ENCODE results near the gene EDC3. TPM values are rescaled to one million over a fixed set of nuclear protein-coding genes. Genes with fewer than 3 reads are reported as not detected.
A peak's percentile ranks its signal among the peaks of the same experiment; 100 is the strongest.

Gene EDC3
- total and polyA plus RNA-seq, 12 donors = 3.9 to 25.3 (median 16.1) TPM

DNA sequence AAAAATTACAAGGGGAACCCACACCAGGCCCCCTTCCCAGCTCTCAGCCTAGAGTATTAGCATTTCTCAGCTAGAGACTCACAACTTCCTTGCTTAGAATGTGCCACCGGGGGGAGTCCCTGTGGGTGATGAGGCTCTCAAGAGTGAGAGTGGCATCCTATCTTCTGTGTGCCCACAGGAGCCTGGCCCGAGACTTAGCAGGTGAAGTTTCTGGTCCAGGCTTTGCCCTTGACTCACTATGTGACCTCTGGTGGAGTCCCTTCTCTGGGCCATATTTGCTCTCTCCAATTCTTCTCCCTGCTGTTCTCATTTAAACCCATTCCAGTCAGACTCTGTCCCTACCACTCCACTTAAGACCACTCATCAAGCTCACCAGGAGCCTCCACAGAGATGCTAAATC lies 62.0 kb downstream of the EDC3 start:
- H3K4me3 ChIP-seq = no peak overlapping the region
- H3K9me3 ChIP-seq (replicated peaks in 1 of 3) = no peaks in the 10 kb centered on the region
- WGBS, 4 donors = 59 to 75% (median 68%) methylated on average over 2 of the region's 2 CpGs
- TF ChIP-seq, protein P1, sequence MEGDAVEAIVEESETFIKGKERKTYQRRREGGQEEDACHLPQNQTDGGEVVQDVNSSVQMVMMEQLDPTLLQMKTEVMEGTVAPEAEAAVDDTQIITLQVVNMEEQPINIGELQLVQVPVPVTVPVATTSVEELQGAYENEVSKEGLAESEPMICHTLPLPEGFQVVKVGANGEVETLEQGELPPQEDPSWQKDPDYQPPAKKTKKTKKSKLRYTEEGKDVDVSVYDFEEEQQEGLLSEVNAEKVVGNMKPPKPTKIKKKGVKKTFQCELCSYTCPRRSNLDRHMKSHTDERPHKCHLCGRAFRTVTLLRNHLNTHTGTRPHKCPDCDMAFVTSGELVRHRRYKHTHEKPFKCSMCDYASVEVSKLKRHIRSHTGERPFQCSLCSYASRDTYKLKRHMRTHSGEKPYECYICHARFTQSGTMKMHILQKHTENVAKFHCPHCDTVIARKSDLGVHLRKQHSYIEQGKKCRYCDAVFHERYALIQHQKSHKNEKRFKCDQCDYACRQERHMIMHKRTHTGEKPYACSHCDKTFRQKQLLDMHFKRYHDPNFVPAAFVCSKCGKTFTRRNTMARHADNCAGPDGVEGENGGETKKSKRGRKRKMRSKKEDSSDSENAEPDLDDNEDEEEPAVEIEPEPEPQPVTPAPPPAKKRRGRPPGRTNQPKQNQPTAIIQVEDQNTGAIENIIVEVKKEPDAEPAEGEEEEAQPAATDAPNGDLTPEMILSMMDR (IDR thresholded peaks at IDR 0.05) = no peak
- TF ChIP-seq POLR2A (IDR thresholded peaks at IDR 0.05) = no peak
- no peaks in the 10 kb centered on the region for H3K27me3 ChIP-seq
- H3K36me3 ChIP-seq (replicated peaks in 1 of 2) = peaks cover 0 to 90% of the 10 kb centered on the region in 2 donors
- no peaks in the 10 kb centered on the region for H3K4me1 ChIP-seq (replicated peaks in 1 of 2)
- no peak for DNase-seq
- intact Hi-C loops (cut with DNase I) = loop anchor here (2.0 to 10.0 kb wide), 4 partner anchors 134 to 321 kb away; partner anchors contain the start of gene RPP25 (in 1 of the 2)
- H3K27ac ChIP-seq = no peak overlapping the region

DNA sequence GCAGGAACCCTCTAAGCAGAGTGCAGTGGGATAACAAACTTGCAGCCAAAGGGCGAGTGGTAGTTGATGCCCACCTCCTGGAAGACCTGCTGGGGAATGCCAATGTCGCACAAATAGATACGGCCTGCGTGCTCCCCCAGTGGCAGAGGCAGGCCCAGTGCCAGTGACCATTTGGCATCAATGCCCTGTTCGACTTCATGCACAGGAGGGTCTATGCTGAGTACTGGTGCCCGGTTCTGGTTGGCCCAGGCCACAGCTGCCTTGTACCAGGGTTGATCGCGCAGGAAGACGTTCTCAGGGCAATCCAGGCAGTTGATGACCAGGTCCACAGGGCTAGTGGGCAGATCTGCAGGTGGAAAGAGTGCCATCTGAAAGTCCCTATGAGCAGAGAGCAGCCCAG lies 63.2 kb downstream of the EDC3 start:
- TF ChIP-seq, protein P1 (IDR thresholded peaks at IDR 0.05) = no peak
- no peak for TF ChIP-seq POLR2A (IDR thresholded peaks at IDR 0.05)
- H3K27me3 ChIP-seq = no peaks in the 10 kb centered on the region
- intact Hi-C loops (cut with DNase I) = loop anchor here (5.0 to 10.0 kb wide), 3 partner anchors 135 to 322 kb away; partner anchors contain the start of gene RPP25 (in 1 of the 2)
- 88 to 96% (median 93%) methylated on average over 5 to 9 of the region's 9 CpGs for WGBS, 4 donors
- no peak overlapping the region for H3K27ac ChIP-seq
- H3K36me3 ChIP-seq (replicated peaks in 1 of 2) = peaks cover 0 to 98% of the 10 kb centered on the region in 2 donors
- no peak overlapping the region for H3K4me3 ChIP-seq
- no peaks in the 10 kb centered on the region for H3K9me3 ChIP-seq (replicated peaks in 1 of 3)
- no peak for DNase-seq
- no peaks in the 10 kb centered on the region for H3K4me1 ChIP-seq (replicated peaks in 1 of 2)

DNA sequence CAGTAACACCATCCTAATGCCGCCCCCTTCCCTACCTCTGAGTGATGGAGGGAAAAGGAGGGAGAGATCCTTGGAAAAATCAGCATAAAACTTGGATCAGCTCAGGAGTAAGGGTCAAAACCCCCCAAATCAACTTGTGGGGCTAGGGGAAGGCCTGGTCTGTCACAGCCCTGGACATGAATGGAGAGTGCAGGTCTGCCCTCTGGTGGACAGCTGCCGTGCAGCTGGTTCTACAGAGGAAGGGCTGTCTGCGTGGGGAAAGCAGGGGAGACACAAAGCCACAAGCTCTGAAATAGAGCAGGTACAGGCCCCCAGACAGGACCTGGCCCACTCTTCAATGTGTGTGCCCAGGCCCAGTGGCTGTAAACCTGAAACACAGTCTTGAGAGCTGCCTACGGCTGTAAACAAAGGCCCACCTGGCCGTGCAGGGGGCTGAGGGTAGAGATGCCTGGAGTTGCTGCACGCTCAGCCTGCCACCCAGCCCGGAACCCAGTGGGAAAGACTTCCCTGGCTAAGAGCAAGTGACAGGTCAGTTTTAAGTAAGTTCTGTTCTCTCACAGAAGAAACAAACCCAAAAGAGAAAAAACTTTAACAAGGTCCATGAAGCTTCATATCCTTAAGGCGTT lies 63.8 kb downstream of the EDC3 start:
- H3K9me3 ChIP-seq (replicated peaks in 1 of 3) = no peaks in the 10 kb centered on the region
- intact Hi-C loops (cut with DNase I) = loop anchor here (5.0 to 10.0 kb wide), 3 partner anchors 135 to 323 kb away; partner anchors contain the start of gene RPP25 (in 1 of the 2)
- TF ChIP-seq, protein P1 (IDR thresholded peaks at IDR 0.05) = peak; percentile 55 to 75 (median 64)
- TF ChIP-seq POLR2A (IDR thresholded peaks at IDR 0.05) = no peak
- H3K4me3 ChIP-seq = no peak overlapping the region
- H3K27me3 ChIP-seq = no peaks in the 10 kb centered on the region
- peaks cover 0 to 98% of the 10 kb centered on the region in 2 donors for H3K36me3 ChIP-seq (replicated peaks in 1 of 2)
- WGBS, 4 donors = 50 to 72% (median 69%) methylated on average over 5 to 8 of the region's 8 CpGs
- DNase-seq = peak in 6 of 7 donors; percentile 56 to 83 (median 72)
- H3K4me1 ChIP-seq (replicated peaks in 1 of 2) = no peaks in the 10 kb centered on the region
- H3K27ac ChIP-seq = no peak overlapping the region

DNA sequence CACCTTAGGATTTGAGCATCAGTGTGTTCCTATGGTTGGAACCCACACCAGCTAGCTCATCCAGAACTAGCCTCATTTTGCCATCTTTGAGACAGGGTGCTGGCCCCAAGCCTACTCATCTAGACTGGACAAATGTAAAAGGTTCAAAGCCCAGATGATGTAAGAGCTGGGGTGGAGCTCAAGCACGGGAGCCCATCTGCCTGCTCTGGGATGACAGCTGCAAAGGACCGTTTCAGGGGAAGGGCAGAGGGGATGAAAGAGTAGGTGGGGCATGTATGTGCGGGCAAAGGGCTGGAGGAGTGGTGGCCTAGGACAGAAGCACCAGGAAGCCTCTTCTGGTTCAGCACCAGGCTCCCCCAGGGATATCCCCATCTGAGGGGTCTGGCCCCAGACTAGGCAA lies 64.4 kb downstream of the EDC3 start:
- DNase-seq = no peak
- Histone ChIP-seq H3K27me3 (no peaks in the 10 kb centered on the region), H3K4me3 (no peak overlapping the region), H3K9me3 (replicated peaks in 1 of 3) (no peaks in the 10 kb centered on the region), H3K4me1 (replicated peaks in 1 of 2) (no peaks in the 10 kb centered on the region), H3K27ac (no peak overlapping the region), H3K36me3 (replicated peaks in 1 of 2) (peaks cover 0 to 98% of the 10 kb centered on the region in 2 donors)
- intact Hi-C loops (cut with DNase I) = loop anchor here (5.0 to 10.0 kb wide), 3 partner anchors 136 to 323 kb away; partner anchors contain the start of gene RPP25 (in 1 of the 2)
- TF ChIP-seq, protein P1 (IDR thresholded peaks at IDR 0.05) = no peak
- no peak for TF ChIP-seq POLR2A (IDR thresholded peaks at IDR 0.05)
- 54 to 63% (median 60%) methylated on average over 3 of the region's 3 CpGs for WGBS, 4 donors
